ENCODE measurements around the gene CLN6.

DNA sequence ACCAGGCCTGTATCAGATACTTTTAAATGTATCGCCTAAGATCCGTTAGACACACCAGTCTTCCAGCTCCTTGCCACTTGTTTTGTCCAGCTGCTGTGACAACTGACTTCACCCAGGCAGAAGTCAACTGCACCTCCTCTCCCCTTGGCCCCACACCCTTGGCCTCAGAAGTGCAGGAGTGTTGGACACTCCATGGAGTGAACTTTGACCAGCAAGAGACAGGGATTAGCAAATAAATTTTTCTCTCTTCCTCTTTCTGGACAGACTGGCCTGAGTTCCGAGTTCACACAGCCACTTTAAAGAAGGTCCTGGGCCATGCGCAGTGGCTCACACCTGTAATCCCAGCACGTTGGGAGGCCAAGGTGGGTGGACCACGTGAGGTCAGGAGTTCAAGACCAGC, 2.9 kb upstream of the CLN6 start:
- TF ChIP-seq, protein P1, sequence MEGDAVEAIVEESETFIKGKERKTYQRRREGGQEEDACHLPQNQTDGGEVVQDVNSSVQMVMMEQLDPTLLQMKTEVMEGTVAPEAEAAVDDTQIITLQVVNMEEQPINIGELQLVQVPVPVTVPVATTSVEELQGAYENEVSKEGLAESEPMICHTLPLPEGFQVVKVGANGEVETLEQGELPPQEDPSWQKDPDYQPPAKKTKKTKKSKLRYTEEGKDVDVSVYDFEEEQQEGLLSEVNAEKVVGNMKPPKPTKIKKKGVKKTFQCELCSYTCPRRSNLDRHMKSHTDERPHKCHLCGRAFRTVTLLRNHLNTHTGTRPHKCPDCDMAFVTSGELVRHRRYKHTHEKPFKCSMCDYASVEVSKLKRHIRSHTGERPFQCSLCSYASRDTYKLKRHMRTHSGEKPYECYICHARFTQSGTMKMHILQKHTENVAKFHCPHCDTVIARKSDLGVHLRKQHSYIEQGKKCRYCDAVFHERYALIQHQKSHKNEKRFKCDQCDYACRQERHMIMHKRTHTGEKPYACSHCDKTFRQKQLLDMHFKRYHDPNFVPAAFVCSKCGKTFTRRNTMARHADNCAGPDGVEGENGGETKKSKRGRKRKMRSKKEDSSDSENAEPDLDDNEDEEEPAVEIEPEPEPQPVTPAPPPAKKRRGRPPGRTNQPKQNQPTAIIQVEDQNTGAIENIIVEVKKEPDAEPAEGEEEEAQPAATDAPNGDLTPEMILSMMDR (IDR thresholded peaks at IDR 0.05): no peak
- no peak for TF ChIP-seq POLR2A (IDR thresholded peaks at IDR 0.05)

Data from esophagus squamous epithelium (tissue), 4 donors.